Measurements from ENCODE around the gene UNC79. TPM values are rescaled to one million over a fixed set of nuclear protein-coding genes. Genes with fewer than 3 reads are reported as not detected.
"Not testable (repeated sequence)": the region's sequence is repeated elsewhere in the genome, so short reads cannot be mapped to it uniquely, and the experiment has no call there.

Gene UNC79
- total RNA-seq, 1 experiment from 2014 or later, result not detected

GRCh38 chr14:93398491-93398890 lies 32.2 kb upstream of the UNC79 start:
- H3K27me3 Mint-ChIP-seq (ENCODE audit: unreplicated experiment), result peaks cover 62% of the 10 kb centered on the region

GRCh38 chr14:93402951-93403350 lies 27.8 kb upstream of the UNC79 start:
- no TSS peak for BruUV-seq (replicated peaks)
- H3K4me3 Mint-ChIP-seq (ENCODE audit: low read depth, unreplicated experiment), result no peak overlapping the region

More at GRCh38 chr14:93398491-93398890, 32.2 kb upstream of the UNC79 start:
- Mint-ChIP-seq H3K4me1 (ENCODE audit: low read depth, unreplicated experiment) (no peaks in the 10 kb centered on the region), H3K27ac (ENCODE audit: unreplicated experiment) (no peak overlapping the region), H3K4me3 (ENCODE audit: low read depth, unreplicated experiment) (no peak overlapping the region), H3K36me3 (ENCODE audit: insufficient read depth, unreplicated experiment) (no peaks in the 10 kb centered on the region), H3K9me3 (ENCODE audit: low read depth, unreplicated experiment) (peaks cover 2% of the 10 kb centered on the region)
- BruUV-seq (replicated peaks), result no TSS peak
- no peak for DNase-seq
- intact Hi-C loops (cut with micrococcal nuclease; ENCODE audit: unreplicated experiment), result no loop called here
- CTCF ChIA-PET, result no interaction called here
- TF ChIP-seq CTCF (IDR thresholded peaks at IDR 0.05; ENCODE audit: unreplicated experiment), result no peak

GRCh38 chr14:93410021-93410420 lies 20.7 kb upstream of the UNC79 start:
- Mint-ChIP-seq H3K27me3 (ENCODE audit: unreplicated experiment) (peaks cover 23% of the 10 kb centered on the region), H3K9me3 (ENCODE audit: low read depth, unreplicated experiment) (no peaks in the 10 kb centered on the region), H3K36me3 (ENCODE audit: insufficient read depth, unreplicated experiment) (no peaks in the 10 kb centered on the region), H3K27ac (ENCODE audit: unreplicated experiment) (no peak overlapping the region), H3K4me3 (ENCODE audit: low read depth, unreplicated experiment) (no peak overlapping the region), H3K4me1 (ENCODE audit: low read depth, unreplicated experiment) (no peaks in the 10 kb centered on the region)
- no peak for DNase-seq
- no peak for TF ChIP-seq CTCF (IDR thresholded peaks at IDR 0.05; ENCODE audit: unreplicated experiment)
- CTCF ChIA-PET, result no interaction called here
- no TSS peak for BruUV-seq (replicated peaks)
- intact Hi-C loops (cut with micrococcal nuclease; ENCODE audit: unreplicated experiment), result no loop called here

More at GRCh38 chr14:93402951-93403350, 27.8 kb upstream of the UNC79 start:
- no peak for DNase-seq
- intact Hi-C loops (cut with micrococcal nuclease; ENCODE audit: unreplicated experiment), result no loop called here
- peaks cover 49% of the 10 kb centered on the region for H3K27me3 Mint-ChIP-seq (ENCODE audit: unreplicated experiment)
- CTCF ChIA-PET, result no interaction called here
- no peaks in the 10 kb centered on the region for H3K9me3 Mint-ChIP-seq (ENCODE audit: low read depth, unreplicated experiment)
- no peak overlapping the region for H3K27ac Mint-ChIP-seq (ENCODE audit: unreplicated experiment)
- H3K36me3 Mint-ChIP-seq (ENCODE audit: insufficient read depth, unreplicated experiment), result no peaks in the 10 kb centered on the region
- no peak for TF ChIP-seq CTCF (IDR thresholded peaks at IDR 0.05; ENCODE audit: unreplicated experiment)
- H3K4me1 Mint-ChIP-seq (ENCODE audit: low read depth, unreplicated experiment), result no peaks in the 10 kb centered on the region

GRCh38 chr14:93410893-93411292 lies 19.8 kb upstream of the UNC79 start:
- no peak overlapping the region for H3K27ac Mint-ChIP-seq (ENCODE audit: unreplicated experiment)

GRCh38 chr14:93425136-93425535 lies 5.6 kb upstream of the UNC79 start:
- CTCF ChIA-PET; DNase-seq; H3K4me1 Mint-ChIP-seq (ENCODE audit: low read depth, unreplicated experiment); BruUV-seq (replicated peaks); intact Hi-C loops (cut with micrococcal nuclease; ENCODE audit: unreplicated experiment); H3K9me3 Mint-ChIP-seq (ENCODE audit: low read depth, unreplicated experiment); H3K4me3 Mint-ChIP-seq (ENCODE audit: low read depth, unreplicated experiment); H3K27ac Mint-ChIP-seq (ENCODE audit: unreplicated experiment); H3K36me3 Mint-ChIP-seq (ENCODE audit: insufficient read depth, unreplicated experiment): not testable (repeated sequence)
- peaks cover 63% of the 10 kb centered on the region for H3K27me3 Mint-ChIP-seq (ENCODE audit: unreplicated experiment)

More at GRCh38 chr14:93410893-93411292, 19.8 kb upstream of the UNC79 start:
- H3K36me3 Mint-ChIP-seq (ENCODE audit: insufficient read depth, unreplicated experiment), result no peaks in the 10 kb centered on the region
- DNase-seq, result no peak
- intact Hi-C loops (cut with micrococcal nuclease; ENCODE audit: unreplicated experiment), result no loop called here
- BruUV-seq (replicated peaks), result no TSS peak
- CTCF ChIA-PET, result no interaction called here
- H3K27me3 Mint-ChIP-seq (ENCODE audit: unreplicated experiment), result peaks cover 23% of the 10 kb centered on the region
- no peaks in the 10 kb centered on the region for H3K9me3 Mint-ChIP-seq (ENCODE audit: low read depth, unreplicated experiment)
- no peaks in the 10 kb centered on the region for H3K4me1 Mint-ChIP-seq (ENCODE audit: low read depth, unreplicated experiment)
- H3K4me3 Mint-ChIP-seq (ENCODE audit: low read depth, unreplicated experiment), result no peak overlapping the region
- no peak for TF ChIP-seq CTCF (IDR thresholded peaks at IDR 0.05; ENCODE audit: unreplicated experiment)
